GM12873 (cell line): Measurements from ENCODE around the gene ZNF541.

ENCODE experiments used
- CTCF ChIP-seq: IDR thresholded peaks from 2 replicates; pipeline ENCODE4 v1.5.1; 2012; ENCODE audit warnings: low read depth, mild to moderate bottlenecking, moderate library complexity, low read length, control low read depth; ENCODE audit not compliant: insufficient read depth; ENCODE audit errors: missing control alignments

The ZNF541 gene

GRCh38 chr19:47573071-47574026 is at the start of gene ZNF541:
ZNF541 (minus strand) TSS chr19:47573148; CDS start chr19:47555856, 17,292 bp downstream.
- no peak for TF ChIP-seq CTCF

GRCh38 chr19:47619763-47620162 is 46.8 kb upstream of the ZNF541 start:
- no peak for TF ChIP-seq CTCF

GRCh38 chr19:47618771-47619170 is 45.8 kb upstream of the ZNF541 start:
- TF ChIP-seq CTCF: no peak

GRCh38 chr19:47615714-47616113 is 42.8 kb upstream of the ZNF541 start:
- no peak for TF ChIP-seq CTCF

GRCh38 chr19:47615230-47615629 is 42.3 kb upstream of the ZNF541 start:
- TF ChIP-seq CTCF: no peak

GRCh38 chr19:47614559-47614958 is 41.6 kb upstream of the ZNF541 start:
- no peak for TF ChIP-seq CTCF

- no peak for TF ChIP-seq CTCF
These were observed 41.0 kb upstream of the ZNF541 start for GRCh38 chr19:47614021-47614295.
